Stimulated activated CD8-positive, alpha-beta memory T cell treated with anti-CD3 and anti-CD28 coated beads, Interleukin-7, amount 100 ng/mL, for 1 hour (primary cell): ENCODE data around the gene IPO4.

Source experiments
- DNase-seq, 2 donors: peaks; one replicate each; pipeline ENCODE4 v3.0.0-alpha.2; 2020; ENCODE audit warnings: low read depth in 2 of 2

Gene IPO4

GRCh38 chr14:24132061-24132685 lies 56.4 kb downstream of the IPO4 start:
- no peak for DNase-seq

GRCh38 chr14:24131549-24131966 lies 57.1 kb downstream of the IPO4 start:
- DNase-seq, result no peak

- no peak for DNase-seq
Measured at GRCh38 chr14:24130717-24131548, 57.7 kb downstream of the IPO4 start.

GRCh38 chr14:24130380-24130716 lies 58.3 kb downstream of the IPO4 start, which contains the start of gene FITM1:
Gene FITM1 (plus strand): TSS chr14:24130659. CDS start chr14:24131564, 905 bp downstream.
- no peak for DNase-seq
